Ascending aorta (tissue), 2 donors: Measurements from ENCODE around the gene TFDP2. TPM values are rescaled to one million over a fixed set of nuclear protein-coding genes. Genes with fewer than 3 reads are reported as not detected.

Source experiments
- DNase-seq, 2 donors: peaks; one replicate each; pipeline ENCODE4 v3.0.0-alpha.2; 2019; ENCODE audit warnings: low spot score in 2 of 2
- H3K27ac ChIP-seq, 2 donors: fragments of 200-600 bp; sonication (generic); one replicate each; pipeline ENCODE4 v1.5.1; 2016 to 2017; ENCODE audit warnings: mild to moderate bottlenecking in 1 of 2
- H3K27me3 ChIP-seq: fragments of 200-600 bp; sonication (generic); one replicate; pipeline ENCODE4 v1.5.1; 2017
- H3K36me3 ChIP-seq, 2 donors: fragments of 200-600 bp; sonication (generic); one replicate each; pipeline ENCODE4 v1.5.1; 2016
- H3K4me1 ChIP-seq, 2 donors: fragments of 200-600 bp; sonication (generic); one replicate each; pipeline ENCODE4 v1.5.1; 2016 to 2017; ENCODE audit warnings: mild to moderate bottlenecking in 1 of 2
- H3K4me3 ChIP-seq, 2 donors: fragments of 200-600 bp; sonication (generic); one replicate each; pipeline ENCODE4 v1.5.1; 2016 to 2017; ENCODE audit warnings: mild to moderate bottlenecking in 1 of 2
- H3K9me3 ChIP-seq, 2 donors: fragments of 200-600 bp; sonication (generic); one replicate each; pipeline ENCODE4 v1.5.1; 2016
- intact Hi-C: fragments of 100-400 bp; cut with DNase I; formaldehyde crosslinking; loops from one replicate; pipeline ENCODE4 v1.15.1; 2023
- total RNA-seq: library from RNA; depleted of rRNA; stranded (reverse); fragments of >200 nt; gene quantifications from one replicate; pipeline ENCODE4 v1.1.0, GENCODE V29; 2016
- TF ChIP-seq, protein P1 (sequence below), 3 experiments: fragments of 200-600 bp in 2 of 3; fragments of 450-650 bp in 1 of 3; sonication (generic) in 2 of 3; IDR thresholded peaks; one replicate each; pipeline ENCODE4 v1.5.1; 2016 to 2019; ENCODE audit warnings: antibody characterized with exemption in 3 of 3, mild to moderate bottlenecking in 1 of 3, moderate library complexity in 1 of 3

TFDP2 gene
- total RNA-seq, 1 donor from 2014 or later, result 23.0 TPM

DNA sequence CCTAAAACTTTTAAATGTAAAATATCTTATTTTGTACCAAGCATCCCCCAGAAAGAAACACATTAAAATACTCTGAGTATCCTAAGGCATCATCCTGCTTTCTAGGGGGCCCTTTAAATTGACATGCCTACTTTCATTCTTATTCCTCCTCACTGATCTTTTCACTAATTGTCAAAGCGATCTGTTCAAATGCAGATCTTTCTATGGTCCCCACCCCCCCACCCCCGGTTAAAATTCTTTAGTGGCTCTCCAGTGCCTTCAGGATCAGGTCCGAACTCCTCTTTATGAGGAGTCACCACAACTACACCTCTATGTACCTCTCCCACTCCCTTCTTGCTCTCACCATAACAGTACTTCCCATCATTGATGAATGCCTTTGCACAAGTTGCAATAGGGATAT lies 19.2 kb upstream of the TFDP2 start:
- H3K36me3 ChIP-seq, result peaks cover 35 to 79% of the 10 kb centered on the region in 2 donors
- intact Hi-C loops, result no loop called here
- no peak overlapping the region for H3K27ac ChIP-seq

DNA sequence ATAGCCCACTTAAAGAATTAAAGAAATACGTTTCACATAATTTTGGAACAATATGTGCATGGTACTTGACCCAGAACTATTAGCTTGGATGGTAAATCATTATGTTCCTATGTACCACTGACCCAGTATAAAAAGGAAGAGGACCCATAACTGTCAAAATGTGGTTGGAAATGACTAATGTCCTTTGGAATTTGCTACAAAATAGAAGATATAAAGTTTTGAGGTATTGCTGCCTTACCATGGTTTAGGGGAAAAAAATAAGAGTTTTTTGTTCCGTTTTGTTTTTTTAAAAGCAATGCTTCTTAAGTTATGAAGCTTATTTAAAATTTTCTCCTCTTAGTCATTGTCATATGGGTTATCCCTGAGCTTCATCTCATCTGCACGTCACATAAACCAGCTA lies 15.8 kb upstream of the TFDP2 start:
- Histone ChIP-seq H3K9me3 (no peaks in the 10 kb centered on the region), H3K27ac (no peak overlapping the region), H3K4me1 (no peaks in the 10 kb centered on the region), H3K27me3 (no peaks in the 10 kb centered on the region), H3K36me3 (peaks cover 25 to 66% of the 10 kb centered on the region in 2 donors), H3K4me3 (no peak overlapping the region)
- DNase-seq, result no peak
- intact Hi-C loops, result no loop called here
- TF ChIP-seq, protein P1, sequence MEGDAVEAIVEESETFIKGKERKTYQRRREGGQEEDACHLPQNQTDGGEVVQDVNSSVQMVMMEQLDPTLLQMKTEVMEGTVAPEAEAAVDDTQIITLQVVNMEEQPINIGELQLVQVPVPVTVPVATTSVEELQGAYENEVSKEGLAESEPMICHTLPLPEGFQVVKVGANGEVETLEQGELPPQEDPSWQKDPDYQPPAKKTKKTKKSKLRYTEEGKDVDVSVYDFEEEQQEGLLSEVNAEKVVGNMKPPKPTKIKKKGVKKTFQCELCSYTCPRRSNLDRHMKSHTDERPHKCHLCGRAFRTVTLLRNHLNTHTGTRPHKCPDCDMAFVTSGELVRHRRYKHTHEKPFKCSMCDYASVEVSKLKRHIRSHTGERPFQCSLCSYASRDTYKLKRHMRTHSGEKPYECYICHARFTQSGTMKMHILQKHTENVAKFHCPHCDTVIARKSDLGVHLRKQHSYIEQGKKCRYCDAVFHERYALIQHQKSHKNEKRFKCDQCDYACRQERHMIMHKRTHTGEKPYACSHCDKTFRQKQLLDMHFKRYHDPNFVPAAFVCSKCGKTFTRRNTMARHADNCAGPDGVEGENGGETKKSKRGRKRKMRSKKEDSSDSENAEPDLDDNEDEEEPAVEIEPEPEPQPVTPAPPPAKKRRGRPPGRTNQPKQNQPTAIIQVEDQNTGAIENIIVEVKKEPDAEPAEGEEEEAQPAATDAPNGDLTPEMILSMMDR (IDR thresholded peaks at IDR 0.05), result no peak

More for the DNA sequence above, 19.2 kb upstream of the TFDP2 start:
- H3K4me1 ChIP-seq, result no peaks in the 10 kb centered on the region
- TF ChIP-seq, protein P1 (IDR thresholded peaks at IDR 0.05), result no peak
- H3K27me3 ChIP-seq, result no peaks in the 10 kb centered on the region
- H3K4me3 ChIP-seq, result no peak overlapping the region
- DNase-seq, result no peak
- H3K9me3 ChIP-seq, result no peaks in the 10 kb centered on the region

DNA sequence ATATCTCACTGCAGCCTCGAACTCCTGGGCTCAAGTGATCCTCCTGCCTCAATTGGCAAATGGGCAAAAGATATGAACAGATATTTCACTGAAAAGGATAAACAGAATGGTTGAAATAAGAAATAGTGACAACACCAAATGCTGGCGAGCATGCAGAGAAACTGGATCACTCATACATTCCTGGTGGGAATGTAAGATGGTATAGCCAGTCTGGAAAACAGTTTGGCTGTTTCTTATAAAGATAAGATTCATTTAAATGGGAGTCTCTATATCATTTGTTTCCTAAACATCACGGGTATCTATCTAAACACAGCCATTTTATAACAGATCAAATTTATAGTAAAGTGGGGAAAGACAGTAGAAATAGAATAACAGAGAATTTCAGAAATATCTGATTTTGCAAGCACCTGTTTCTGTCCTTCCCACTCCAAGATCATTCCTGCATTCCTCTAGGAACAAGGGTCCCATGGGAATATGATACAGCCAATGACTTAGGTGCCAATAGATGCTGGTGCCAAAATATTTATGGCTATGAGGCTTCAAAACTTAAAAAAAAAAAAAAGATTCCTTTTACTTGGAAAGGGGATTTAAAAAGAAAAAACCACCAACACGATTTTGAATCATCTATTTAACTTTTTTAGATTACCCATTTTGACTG lies 9.9 kb upstream of the TFDP2 start:
- no peak overlapping the region for H3K4me3 ChIP-seq
- TF ChIP-seq, protein P1 (IDR thresholded peaks at IDR 0.05), result no peak
- no peaks in the 10 kb centered on the region for H3K27me3 ChIP-seq
- H3K27ac ChIP-seq, result peak overlapping the region in 1 of 2 donors; percentile 11
- peaks cover 0 to 19% of the 10 kb centered on the region in 2 donors for H3K36me3 ChIP-seq
- DNase-seq, result no peak
- H3K9me3 ChIP-seq, result no peaks in the 10 kb centered on the region
- H3K4me1 ChIP-seq, result no peaks in the 10 kb centered on the region
- intact Hi-C loops, result no loop called here

DNA sequence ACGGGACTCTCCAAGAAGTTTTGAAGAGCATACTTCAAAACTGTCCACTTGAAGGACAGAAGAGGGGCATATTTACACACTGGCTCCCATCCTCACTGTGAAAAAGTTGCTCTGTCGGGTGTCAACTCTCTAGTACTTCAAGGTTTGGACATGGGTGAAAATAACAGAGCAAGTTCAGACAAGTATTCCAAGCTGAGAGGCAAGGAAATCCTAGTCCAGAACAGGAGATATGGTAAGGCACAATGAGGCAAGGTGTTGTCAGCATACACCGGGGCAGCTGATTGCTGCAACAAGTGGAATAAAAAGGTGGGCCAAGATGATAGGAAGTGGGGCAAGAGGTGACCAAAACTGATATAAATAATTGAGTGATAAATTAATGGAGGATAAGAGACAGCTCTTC lies 4.8 kb upstream of the TFDP2 start:
- no peaks in the 10 kb centered on the region for H3K9me3 ChIP-seq
- H3K27me3 ChIP-seq, result no peaks in the 10 kb centered on the region
- no peak overlapping the region for H3K27ac ChIP-seq
- H3K4me1 ChIP-seq, result peaks cover 0 to 4% of the 10 kb centered on the region in 2 donors
- DNase-seq, result no peak
- TF ChIP-seq, protein P1 (IDR thresholded peaks at IDR 0.05), result no peak
- intact Hi-C loops, result no loop called here
- no peaks in the 10 kb centered on the region for H3K36me3 ChIP-seq
- no peak overlapping the region for H3K4me3 ChIP-seq

DNA sequence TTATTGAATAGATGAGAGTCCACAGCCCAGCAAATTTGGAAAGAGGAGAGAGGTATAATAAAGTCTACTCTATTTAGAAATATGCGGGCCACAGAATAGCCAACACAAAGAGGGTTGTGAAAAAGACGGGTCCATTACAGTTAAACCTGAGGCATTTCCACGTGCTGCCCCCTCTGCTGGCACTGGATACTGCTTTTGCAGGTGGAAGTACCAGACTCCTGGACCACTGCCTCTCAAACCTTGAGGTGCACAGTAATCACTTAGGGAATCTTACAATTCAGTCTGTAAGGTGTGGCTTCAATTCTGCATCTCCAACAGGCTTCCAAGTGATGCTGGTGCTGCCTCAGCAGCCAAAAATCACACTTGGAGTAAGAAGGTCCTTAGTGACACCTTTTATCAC lies 3.0 kb upstream of the TFDP2 start:
- H3K27ac ChIP-seq, result no peak overlapping the region
- H3K4me1 ChIP-seq, result peaks cover 0 to 7% of the 10 kb centered on the region in 2 donors
- DNase-seq, result no peak
- TF ChIP-seq, protein P1 (IDR thresholded peaks at IDR 0.05), result no peak
- intact Hi-C loops, result no loop called here
- no peaks in the 10 kb centered on the region for H3K9me3 ChIP-seq
- H3K36me3 ChIP-seq, result no peaks in the 10 kb centered on the region
- H3K27me3 ChIP-seq, result no peaks in the 10 kb centered on the region
- H3K4me3 ChIP-seq, result no peak overlapping the region
